Measurements from ENCODE around the gene KRTAP10-9.

DNA sequence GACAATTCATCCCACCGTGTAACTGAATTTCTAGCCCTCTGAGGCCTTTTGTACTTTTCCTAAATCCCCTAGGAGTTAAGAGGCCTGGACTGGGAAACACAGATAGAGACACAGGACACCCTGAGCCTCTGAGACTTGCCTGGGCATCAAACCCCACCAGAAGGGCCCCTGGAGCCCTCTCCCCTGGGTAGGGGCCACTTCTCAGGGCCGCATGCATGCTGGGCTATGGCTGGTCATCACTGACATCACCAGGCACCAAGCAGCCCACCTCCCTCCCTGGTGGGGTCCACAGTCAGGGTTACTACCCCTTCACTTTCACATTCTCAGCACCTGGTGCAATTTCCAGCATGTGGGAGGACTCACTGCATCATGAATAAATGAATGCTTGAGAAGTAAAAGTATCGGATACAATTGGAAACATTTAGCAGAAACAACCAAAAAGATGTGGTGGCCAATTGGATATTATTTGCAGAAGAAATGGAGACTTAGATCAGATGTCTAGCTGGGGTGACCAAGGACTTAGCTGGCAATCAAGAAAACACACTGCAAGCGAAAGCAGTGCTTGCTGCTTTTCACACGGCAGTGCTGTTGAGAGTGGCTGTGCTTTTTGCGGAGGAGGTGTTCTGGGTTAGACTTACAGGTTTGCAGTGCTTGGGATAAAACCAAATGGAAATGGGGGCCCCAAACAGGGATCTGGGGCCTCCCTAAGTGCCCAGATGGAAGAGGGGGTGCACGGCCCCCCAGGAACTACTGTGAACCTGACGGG is 27.4 kb upstream of the KRTAP10-9 start:
- TF ChIP-seq, protein P1, sequence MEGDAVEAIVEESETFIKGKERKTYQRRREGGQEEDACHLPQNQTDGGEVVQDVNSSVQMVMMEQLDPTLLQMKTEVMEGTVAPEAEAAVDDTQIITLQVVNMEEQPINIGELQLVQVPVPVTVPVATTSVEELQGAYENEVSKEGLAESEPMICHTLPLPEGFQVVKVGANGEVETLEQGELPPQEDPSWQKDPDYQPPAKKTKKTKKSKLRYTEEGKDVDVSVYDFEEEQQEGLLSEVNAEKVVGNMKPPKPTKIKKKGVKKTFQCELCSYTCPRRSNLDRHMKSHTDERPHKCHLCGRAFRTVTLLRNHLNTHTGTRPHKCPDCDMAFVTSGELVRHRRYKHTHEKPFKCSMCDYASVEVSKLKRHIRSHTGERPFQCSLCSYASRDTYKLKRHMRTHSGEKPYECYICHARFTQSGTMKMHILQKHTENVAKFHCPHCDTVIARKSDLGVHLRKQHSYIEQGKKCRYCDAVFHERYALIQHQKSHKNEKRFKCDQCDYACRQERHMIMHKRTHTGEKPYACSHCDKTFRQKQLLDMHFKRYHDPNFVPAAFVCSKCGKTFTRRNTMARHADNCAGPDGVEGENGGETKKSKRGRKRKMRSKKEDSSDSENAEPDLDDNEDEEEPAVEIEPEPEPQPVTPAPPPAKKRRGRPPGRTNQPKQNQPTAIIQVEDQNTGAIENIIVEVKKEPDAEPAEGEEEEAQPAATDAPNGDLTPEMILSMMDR (conservative IDR thresholded peaks at IDR 0.05 in 1 of 2, IDR thresholded peaks at IDR 0.05 in 1 of 2; ENCODE audit: low read depth in 1 of 2, low read length in 2 of 2): no peak
- TF ChIP-seq EZH2 (IDR thresholded peaks at IDR 0.05; ENCODE audit: low read length, missing control alignments): no peak

Data from fibroblast of lung (primary cell).